ENCODE results near the gene ABCC2.

The ABCC2 gene

DNA sequence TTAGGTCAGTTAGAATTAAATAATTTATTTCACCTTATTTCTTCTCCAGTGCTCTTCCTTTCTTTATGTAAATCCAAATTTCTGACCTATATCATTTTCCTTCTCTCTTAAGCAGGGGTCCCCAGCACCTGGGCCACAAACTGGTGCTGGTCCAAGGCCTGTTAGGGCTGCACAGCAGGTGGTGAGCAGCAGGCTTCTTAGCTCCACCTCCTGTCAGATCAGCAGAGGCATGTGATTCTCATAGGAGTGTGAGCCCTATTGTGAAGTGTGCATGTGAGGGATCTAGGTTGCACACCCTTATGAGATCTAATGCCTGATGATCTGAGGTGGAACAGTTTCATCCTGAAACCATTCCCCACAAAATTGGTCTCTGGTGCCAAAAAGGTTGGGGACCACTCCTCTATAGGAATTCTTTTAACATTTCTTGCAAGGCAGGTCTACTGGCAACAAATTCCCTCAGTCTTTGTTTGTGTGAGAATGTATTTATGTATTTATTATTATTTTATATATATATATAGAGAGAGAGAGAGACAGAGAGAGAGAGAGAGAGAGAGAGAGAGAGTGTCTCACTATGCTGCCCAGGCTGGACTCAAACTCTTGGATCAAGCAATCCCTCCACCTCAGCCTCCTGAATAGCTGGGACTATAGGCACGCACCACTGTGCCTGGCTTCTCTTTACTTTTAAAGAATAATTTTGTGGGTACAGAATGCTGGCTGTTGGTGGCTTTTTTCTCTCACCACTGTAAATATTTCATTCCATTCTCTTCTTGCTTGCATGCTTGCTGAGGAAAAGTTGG is 4.3 kb upstream of the ABCC2 start:
- no peak for DNase-seq

- no peak for DNase-seq
These were observed 3.1 kb upstream of the ABCC2 start for GRCh38 chr10:99779335-99779734.

DNA sequence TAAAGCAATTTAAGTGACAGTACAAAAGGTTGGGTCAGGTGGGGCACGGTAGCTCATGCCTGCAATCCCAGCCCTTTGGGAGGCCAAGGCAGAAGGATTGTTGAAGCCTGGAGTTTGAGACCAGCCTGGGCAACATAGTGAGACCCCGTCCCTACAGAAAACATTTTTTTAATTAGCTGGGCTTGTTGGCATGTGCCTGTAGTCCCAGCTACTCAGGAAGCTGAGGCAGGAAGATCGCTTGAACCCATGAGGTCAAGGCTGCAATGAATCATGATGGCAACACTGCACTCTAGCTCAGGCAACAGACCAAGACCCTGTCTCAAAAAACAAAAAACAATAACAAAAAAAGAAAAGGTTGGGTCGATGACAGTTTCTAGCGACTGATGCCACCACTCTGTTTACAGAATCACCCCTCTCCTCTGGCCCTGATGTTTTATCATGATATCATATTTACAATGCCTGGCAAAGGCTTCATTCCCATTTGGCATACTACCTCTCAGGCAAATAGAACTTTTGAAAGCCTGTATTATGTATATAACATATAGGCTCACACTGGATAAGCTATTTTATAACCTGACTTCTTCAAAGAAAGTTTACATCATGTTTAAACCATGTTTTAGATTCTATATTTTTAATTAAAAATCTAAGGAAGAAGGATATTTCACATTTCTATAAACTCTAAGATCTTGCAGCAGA is 558 bp upstream of the ABCC2 start:
- no peak for DNase-seq

- DNase-seq: no peak
These were observed 1.7 kb downstream of the ABCC2 start for GRCh38 chr10:99784016-99784726.

GRCh38 chr10:99784727-99785441 is 2.4 kb downstream of the ABCC2 start:
- no peak for DNase-seq

- no peak for DNase-seq
These were observed 3.2 kb downstream of the ABCC2 start for GRCh38 chr10:99785646-99786045.

GRCh38 chr10:99787311-99787710 is 4.9 kb downstream of the ABCC2 start:
- DNase-seq: no peak

DNA sequence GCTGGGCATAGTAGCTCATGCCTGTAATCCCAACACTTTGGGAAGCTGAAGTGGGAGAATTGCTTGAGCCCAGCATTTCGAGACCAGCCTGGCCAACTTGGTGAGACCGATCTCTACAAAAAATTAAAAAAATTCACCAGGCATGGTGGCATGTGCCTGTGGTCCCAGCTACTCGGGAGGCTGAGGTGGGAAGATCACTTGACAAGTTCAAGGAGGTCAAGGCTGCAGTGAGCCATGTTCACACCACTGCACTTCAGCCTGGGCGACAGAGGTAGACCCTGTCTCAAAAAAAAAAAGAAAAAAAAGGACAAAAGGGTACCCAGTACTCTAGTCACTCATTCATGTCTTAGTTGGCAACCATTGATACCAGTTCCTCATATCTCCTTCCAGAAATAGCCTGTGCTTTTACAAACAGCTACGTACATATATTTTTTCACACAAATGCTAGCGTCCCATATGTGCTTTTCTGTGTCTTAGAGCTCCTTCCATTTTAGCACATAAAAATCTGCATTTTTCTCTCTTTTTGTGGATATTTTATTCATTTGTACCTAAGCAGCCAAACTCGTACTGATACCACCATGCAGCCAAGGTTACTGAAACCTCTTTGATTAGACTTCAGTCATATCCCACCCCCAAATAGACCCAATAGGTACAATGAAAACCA is 5.5 kb downstream of the ABCC2 start:
- DNase-seq: no peak

DNA sequence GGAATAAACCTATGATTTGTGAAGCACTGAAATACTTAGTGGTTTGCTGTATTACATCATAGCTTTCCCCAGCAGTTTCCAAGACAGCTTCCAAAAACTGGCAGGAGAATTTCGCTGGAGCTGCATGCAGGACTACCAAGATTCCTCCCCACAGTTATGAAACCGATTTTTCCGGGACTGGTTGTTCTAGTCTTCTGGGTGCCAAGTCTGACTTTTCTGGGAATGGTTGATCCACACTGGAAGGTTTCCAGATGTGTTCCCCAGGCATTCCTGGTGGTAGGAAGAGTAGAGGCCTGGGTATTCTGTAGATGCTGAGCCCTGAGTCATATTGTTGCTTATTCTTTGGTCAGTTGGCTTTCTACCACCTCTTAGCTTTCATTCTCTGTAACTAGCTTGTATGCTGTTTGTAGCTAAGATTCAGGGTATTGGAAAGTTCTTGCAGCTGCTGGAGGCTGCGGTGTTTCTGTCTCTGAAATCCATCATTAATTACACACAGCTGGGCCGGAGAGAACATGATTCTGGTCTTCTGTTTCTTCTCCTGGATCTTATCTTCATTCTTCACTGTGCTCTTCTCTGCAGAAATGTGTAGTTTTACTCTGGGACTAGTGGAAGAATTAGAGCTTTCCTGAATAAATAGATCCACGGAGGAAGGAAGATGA is 6.3 kb downstream of the ABCC2 start:
- DNase-seq: no peak

GRCh38 chr10:99791831-99792230 is 9.4 kb downstream of the ABCC2 start:
- no peak for DNase-seq

DNA sequence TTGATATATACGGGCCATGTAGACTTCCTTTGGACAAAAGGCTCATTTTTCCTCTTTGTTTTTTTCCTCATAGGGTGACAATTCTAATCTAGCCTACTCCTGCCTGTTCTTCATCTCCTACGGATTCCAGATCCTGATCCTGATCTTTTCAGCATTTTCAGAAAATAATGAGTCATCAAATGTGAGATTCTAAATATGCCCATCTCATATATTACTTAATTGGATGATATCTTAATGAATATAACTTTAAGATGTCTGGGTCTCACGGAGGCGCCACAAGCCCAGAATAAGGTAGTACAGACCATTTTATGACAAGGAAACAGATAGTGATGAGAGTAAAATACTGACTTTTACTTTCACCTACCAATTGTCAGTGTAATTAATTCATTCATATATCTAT is 11.4 kb downstream of the ABCC2 start:
- no peak for DNase-seq

- DNase-seq: no peak
These were observed 14.5 kb downstream of the ABCC2 start for GRCh38 chr10:99796928-99797327.

DNA sequence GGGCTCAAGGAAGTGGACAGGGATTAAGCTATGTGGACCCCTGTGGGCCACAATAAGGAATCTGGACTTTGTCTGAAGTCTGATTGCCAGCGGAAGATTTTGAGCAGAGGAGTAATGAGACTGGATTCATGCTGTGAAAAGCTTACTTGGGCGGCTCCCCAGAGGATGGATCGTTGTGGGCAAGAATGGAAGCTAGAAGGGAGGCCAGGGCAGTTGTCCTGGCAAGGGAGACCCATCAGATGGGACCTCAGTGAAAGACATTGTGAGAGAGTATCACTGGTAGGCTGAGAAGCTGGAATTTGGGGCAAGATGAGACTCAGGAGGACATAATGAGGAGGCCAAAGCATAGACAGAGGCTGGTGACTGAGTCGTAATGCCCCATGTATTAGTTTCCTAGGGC is 15.6 kb downstream of the ABCC2 start:
- no peak for DNase-seq

DNA sequence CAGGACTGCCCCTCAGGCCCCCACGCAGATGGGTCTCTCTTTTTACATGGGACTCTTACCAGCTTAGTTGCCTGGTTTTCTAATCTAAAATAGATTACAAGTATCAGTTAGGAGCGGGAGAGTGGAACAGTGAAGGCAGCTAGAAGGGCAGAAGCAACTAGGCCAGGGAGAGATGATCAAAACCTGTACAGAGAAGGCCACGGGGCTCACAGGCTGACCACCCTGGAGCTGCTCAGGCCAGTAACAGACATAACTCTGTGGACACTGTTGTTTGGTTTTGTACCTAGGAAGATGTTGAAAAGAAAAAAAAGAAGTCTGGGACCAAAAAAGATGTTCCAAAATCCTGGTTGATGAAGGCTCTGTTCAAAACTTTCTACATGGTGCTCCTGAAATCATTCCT is 16.5 kb downstream of the ABCC2 start:
- no peak for DNase-seq

GRCh38 chr10:99799613-99800012 is 17.2 kb downstream of the ABCC2 start:
- DNase-seq: no peak

DNA sequence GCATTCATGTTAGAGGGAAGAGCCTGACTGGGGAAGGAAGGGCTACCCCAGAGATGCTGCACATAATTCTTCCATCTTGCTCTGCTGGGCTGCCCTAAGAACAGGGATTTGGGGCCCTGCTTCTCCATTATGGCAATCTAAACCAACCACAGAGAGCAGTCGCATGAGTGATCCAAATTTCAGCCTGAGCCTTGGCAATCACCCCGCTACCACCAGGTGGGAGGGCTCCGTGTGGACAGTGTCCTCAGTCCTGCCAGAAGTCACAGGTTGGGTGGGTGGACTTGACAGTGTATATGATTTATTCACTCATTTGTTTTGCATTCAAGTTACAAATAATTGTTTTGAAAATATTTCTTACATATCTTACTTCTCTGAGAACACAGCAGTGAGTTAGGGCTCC is 22.0 kb downstream of the ABCC2 start:
- DNase-seq: no peak

DNA sequence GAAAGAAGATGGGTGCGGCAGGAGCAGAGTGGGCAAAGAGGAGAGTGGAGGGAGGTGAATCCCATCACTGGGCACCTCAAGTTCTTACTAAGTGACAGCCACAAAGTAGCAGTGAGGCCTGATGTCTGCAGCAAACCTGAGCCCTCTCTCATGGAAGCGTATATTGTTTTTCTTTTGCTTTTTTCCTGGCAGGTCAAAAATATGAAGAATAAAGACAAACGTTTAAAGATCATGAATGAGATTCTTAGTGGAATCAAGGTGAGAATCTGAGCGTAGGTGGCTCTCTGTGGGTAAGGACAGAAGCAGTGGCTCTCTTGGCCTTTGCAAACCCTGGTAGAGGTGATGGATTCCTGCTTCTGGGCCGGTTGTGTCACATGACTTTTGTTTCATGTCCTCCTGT is 22.8 kb downstream of the ABCC2 start:
- DNase-seq: no peak

GRCh38 chr10:99806091-99806490 is 23.7 kb downstream of the ABCC2 start:
- DNase-seq: no peak

DNA sequence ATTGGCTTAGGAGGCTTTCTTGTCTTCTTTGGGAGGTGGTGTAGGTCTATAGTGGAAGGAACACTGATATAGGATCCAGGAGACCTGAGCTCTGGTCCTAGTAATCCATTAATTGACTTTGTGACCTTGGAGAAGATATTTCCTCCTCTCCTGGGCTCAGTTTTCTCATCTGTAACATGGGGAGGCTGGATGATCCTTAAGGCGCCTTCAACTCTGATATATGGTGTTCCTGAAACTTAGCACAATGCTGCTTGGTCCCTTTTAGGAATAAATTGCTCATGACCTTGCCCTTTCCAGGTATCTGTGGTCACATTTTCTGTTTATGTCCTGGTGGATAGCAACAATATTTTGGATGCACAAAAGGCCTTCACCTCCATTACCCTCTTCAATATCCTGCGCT is 25.3 kb downstream of the ABCC2 start:
- DNase-seq: no peak

- no peak for DNase-seq
These were observed 25.8 kb downstream of the ABCC2 start for GRCh38 chr10:99808270-99808669.

DNA sequence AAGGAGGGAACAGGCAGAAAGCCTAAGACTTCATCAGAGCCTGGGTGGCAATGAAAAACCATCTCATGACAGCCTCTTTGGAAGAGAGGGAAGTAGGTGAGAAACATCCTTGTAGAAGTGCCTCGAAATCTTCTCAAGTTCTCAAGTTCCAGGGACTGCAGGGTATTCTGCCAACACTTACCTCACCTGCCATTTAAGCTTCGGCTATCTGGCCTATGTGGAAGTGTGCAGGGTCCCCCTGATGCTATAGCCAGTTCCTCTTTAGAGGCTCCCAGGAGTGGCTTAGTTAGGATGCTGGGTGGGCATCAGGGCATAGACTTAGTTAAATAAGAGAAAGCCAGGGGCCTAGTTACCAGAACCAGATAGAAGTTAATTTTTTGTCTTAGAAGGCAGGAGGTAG is 27.0 kb downstream of the ABCC2 start:
- no peak for DNase-seq

DNA sequence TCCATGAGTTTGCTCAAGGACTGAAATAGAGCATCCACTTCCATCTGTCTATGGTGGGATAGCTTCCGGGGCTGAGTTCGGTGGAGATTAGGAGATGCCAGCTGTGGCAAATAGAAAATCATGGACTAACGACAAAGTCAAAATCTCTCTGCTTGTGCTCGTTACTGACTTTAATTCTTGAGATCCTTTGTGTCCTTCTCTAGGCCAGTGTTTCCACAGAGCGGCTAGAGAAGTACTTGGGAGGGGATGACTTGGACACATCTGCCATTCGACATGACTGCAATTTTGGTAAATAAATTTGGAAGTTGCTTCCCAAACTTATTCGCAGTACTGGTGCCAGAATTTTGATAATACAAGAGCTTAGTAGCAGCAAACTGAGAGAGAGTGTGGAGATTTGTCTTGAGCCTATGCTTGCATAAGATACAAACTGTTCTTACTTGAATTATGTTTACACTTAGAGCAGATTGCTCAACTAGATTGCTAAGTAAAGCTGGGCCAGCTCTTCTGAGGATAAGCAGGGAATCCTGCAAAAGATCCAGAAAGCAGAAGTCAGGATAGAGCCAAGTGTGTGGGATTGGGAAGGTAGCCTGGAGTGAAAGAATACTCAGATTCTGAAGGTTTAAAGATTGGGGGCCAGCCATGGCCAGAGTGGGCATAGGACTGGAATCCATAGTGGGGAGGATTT is 27.6 kb downstream of the ABCC2 start:
- no peak for DNase-seq

Data from activated CD4-positive, alpha-beta T cell treated with anti-CD3 and anti-CD28 coated beads, Interleukin-2, amount 50 U/mL, for 1 hour (primary cell).